Measurements from ENCODE around the gene SIGLEC7.
"Not testable (repeated sequence)": the region's sequence is repeated elsewhere in the genome, so short reads cannot be mapped to it uniquely, and the experiment has no call there.

The SIGLEC7 gene

DNA sequence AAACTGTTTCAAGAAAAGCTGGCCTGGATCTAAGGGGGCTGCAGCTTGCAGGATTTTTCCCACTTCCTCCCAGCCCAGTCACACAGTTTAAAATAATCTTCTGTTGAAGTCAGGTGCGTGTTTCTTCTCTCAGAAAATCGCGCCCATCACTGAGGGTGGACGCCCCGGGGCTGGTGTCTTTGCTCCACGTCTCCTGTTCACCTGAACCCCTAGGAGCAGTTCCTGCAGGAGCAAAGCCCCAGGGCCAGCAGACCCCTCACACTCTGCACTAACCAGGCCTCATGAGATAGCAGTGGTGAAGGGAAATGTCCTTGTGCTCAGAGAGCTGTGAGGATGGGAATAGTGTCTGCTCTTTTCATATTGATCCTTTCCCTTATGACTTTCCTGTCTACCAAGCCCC, 920 bp upstream of the SIGLEC7 start:
- no peak for DNase-seq

- DNase-seq: not testable (repeated sequence)
Measured at GRCh38 chr19:51142809-51143475, 841 bp downstream of the SIGLEC7 start.

- no peak for DNase-seq
Measured at GRCh38 chr19:51143486-51143885, 1.4 kb downstream of the SIGLEC7 start.

- DNase-seq: no peak
Measured at GRCh38 chr19:51144482-51145045, 2.5 kb downstream of the SIGLEC7 start.

GRCh38 chr19:51145916-51146493, 3.9 kb downstream of the SIGLEC7 start:
- DNase-seq: no peak

GRCh38 chr19:51146751-51147150, 4.7 kb downstream of the SIGLEC7 start:
- DNase-seq: no peak

GRCh38 chr19:51147663-51148062, 5.6 kb downstream of the SIGLEC7 start:
- DNase-seq: no peak

- no peak for DNase-seq
Measured at GRCh38 chr19:51148580-51148979, 6.5 kb downstream of the SIGLEC7 start.

- DNase-seq: no peak
Measured at GRCh38 chr19:51150627-51151026, 8.5 kb downstream of the SIGLEC7 start.

DNA sequence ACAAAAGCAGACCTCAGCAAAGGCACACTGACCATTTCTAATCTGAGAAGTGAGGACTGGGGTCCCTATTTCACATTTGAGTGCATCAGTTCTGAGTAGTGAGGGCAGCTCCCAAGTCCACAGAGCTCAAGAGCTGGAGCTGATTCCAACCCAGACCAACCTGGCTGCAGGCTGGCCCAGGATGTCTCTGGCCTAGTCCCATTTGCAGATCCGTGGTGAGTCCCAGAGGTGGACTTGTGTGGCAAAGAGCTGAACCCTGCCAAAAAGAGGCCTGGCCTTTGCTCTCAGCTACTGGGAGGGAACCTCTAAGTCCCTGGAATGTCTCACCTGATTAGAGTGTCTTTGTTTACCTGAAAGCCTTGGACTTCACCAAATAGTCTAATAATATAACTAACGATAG, 14.6 kb downstream of the SIGLEC7 start:
- DNase-seq: no peak

DNA sequence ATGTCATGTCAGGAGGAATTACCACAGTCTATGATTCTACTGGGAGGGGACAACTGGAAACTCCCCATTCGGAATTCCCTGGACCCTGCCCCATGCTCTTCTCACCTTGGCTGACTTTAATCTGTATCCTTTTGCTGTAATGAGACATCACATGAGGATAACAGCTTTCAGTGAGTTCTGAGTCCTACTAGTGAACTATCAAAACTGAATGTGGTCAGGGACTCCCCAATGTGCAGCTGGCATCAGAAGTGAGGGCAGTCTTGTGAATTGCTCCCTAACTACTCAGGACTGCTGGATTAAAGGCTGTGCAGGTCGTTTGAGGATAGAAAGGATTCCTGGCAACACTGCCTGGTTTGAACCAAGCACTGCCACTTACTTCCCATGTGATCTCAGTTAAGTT, 15.2 kb downstream of the SIGLEC7 start:
- DNase-seq: no peak

DNA sequence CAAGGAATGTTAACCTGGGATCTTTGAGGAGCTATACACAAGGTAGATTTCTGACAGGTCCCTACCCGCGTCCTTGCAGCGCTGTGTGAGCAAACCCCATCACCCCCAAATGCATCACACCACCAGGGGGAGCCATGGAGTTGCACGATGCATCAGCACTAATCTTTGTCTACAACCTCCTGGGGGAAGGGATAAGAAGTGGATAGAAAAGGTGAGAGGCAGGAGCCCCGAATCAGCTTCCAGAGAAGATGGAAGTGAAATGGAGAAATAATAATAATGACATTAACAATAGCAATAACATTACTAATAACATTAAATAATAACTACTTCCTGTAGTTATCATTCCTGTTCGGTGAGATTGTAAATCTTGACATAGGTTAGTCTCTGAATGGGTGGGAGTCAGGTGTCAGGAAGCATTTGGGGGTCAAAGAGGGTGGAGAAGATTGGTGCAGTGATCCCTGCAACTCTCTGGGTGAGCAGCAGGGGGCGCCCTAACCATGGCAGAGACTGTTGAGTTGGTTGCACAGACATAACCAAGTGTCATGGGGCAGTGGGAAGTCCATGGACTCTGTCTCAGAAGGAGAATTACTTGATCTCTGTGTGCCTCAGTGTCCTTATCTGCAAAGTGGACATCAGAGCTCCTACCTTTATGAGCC, 16.5 kb downstream of the SIGLEC7 start:
- no peak for DNase-seq

DNA sequence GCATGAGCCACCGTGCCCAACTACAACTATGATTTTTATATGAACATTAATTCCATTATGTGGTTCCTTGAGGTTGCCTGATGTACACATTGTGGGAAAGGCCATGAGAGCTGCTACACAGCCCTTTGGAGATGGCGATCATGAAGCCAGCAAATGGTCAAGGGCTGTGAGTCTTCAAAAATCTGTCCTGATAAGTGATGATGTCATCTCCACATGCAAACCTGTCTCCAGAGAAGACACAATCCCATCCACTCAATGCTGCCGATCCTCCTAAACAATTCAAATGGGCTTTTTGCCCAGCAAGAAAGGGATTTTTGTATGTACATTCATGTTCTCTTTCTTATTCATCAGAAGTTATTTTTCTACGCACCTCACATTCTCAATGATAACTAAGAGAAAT, 17.6 kb downstream of the SIGLEC7 start:
- DNase-seq: no peak

DNA sequence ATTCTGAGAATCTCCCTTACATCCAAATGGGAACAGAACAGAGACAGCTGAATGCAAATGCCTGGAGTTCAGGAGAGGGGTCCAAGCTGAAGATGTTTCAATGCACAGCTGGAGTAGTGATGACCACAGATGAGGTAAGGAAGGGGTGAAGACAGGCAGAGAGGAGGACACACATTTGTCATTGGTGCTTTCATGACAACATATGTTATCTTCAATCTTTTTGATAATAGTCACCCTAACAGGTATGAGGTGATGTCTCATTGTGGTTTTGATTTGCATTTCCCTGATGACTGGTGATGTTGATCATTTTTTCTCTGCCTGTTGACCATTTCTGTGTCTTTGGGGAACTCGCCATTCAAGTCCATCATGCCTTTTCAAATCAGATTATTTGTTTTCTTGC, 19.2 kb downstream of the SIGLEC7 start:
- no peak for DNase-seq

- no peak for DNase-seq
Measured at GRCh38 chr19:51161867-51162496, 19.9 kb downstream of the SIGLEC7 start.

GRCh38 chr19:51163257-51163656, 21.2 kb downstream of the SIGLEC7 start:
- no peak for DNase-seq

DNA sequence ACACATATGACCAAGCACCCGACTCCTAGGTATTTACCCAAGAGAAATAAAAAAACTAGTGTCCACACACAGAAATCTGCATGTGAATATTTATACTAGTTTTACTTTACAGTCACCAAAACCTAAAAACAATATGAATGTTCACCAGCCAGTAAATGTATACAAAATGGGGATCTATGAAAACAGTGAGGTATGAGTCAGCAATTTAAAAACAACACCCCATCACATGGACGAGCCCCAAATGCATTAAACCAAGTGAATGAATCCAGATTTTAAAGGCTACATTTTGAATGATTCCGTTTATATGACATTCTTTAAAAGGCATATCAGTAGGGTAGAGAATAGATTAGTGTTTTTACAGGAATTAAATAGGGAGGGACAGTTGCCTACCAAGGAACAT, 22.1 kb downstream of the SIGLEC7 start:
- no peak for DNase-seq

DNA sequence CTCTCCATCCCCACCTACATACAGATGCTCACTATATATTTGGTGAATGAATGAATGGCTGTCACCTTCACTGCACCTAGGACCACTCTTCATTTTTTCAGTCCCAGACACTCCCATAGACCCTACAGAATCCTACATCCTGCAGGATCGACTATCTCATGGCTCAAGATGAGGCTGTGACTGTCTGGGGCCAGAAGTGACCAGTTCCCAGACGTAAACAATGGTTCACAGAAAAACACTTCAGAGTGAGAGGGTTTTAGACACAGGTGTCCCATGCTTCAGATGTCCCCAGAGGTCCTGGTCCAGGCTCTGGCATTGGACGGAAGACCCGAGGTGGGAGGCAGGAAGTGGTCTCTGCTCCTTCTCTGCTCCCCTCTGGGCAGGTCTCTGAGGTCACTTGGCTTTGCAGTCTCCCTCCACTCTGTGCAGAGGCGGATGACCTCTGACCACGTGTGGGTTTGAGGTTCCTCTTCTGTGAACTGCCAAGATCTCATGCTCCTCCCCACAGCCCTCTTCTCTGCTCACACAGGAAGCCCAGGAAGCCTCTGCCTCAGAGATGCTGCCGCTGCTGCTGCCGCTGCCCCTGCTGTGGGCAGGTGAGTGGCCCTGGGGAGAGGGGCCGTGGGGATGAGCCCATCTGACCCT, 24.9 kb downstream of the SIGLEC7 start:
- no peak for DNase-seq

GRCh38 chr19:51168564-51169282, 26.6 kb downstream of the SIGLEC7 start:
- no peak for DNase-seq

GRCh38 chr19:51169283-51169918, 27.3 kb downstream of the SIGLEC7 start:
- DNase-seq: peak; percentile 8

DNA sequence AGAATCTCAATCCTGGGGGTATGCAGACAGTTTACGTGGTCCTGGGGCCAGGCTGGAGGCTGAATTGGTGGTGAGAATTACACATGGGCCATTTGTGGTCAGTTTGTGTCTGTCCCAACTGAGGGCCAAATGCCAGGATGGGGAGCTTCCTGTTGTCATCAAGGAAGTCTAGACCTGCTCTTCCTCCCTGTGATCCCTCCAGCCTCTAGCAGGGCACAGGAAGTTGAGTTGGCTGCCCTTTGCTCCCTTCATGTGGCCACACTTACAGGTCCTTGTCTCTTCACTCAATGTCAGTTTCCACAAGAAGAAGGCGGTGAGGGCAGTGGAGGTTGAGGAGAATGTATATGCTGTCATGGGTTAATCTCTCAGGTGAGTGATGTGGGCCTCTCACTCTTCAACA, 30.1 kb downstream of the SIGLEC7 start:
- DNase-seq: no peak

- DNase-seq: no peak
Measured at GRCh38 chr19:51173681-51174080, 31.6 kb downstream of the SIGLEC7 start.
